Measurements from ENCODE around the gene FKBP10. TPM values are rescaled to one million over a fixed set of nuclear protein-coding genes. Genes with fewer than 3 reads are reported as not detected.
"Not testable (repeated sequence)": the region's sequence is repeated elsewhere in the genome, so short reads cannot be mapped to it uniquely, and the experiment has no call there.

FKBP10 gene
- total and polyA plus RNA-seq, 9 donors, result 113 to 226 (median 153) TPM

DNA sequence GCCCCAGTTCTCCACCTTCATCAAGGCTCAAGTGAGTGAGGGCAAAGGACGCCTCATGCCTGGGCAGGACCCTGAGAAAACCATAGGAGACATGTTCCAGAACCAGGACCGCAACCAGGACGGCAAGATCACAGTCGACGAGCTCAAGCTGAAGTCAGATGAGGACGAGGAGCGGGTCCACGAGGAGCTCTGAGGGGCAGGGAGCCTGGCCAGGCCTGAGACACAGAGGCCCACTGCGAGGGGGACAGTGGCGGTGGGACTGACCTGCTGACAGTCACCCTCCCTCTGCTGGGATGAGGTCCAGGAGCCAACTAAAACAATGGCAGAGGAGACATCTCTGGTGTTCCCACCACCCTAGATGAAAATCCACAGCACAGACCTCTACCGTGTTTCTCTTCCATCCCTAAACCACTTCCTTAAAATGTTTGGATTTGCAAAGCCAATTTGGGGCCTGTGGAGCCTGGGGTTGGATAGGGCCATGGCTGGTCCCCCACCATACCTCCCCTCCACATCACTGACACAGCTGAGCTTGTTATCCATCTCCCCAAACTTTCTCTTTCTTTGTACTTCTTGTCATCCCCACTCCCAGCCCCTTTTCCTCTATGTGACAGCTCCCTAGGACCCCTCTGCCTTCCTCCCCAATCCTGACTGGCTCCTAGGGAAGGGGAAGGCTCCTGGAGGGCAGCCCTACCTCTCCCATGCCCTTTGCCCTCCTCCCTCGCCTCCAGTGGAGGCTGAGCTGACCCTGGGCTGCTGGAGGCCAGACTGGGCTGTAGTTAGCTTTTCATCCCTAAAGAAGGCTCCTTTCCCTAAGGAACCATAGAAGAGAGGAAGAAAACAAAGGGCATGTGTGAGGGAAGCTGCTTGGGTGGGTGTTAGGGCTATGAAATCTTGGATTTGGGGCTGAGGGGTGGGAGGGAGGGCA is 9.7 kb downstream of the FKBP10 start:
- Histone ChIP-seq H3K36me3 (ENCODE audit: control insufficient read depth, insufficient read depth, low read length) (peaks cover 67% of the 10 kb centered on the region), H3K4me3 (ENCODE audit: low read length) (no peak overlapping the region), H3K4me1 (ENCODE audit: control insufficient read depth, insufficient read depth, low read length) (no peaks in the 10 kb centered on the region), H3K27me3 (ENCODE audit: control insufficient read depth, insufficient read depth, low read length) (no peaks in the 10 kb centered on the region), H3K27ac (ENCODE audit: low read length) (no peak overlapping the region), H3K9me3 (replicated peaks; ENCODE audit: control insufficient read depth, low read depth, low read length) (no peaks in the 10 kb centered on the region)
- WGBS (ENCODE audit: insufficient coverage), result 75% methylated on average over 10 of the region's 12 CpGs
- no peak for DNase-seq

DNA sequence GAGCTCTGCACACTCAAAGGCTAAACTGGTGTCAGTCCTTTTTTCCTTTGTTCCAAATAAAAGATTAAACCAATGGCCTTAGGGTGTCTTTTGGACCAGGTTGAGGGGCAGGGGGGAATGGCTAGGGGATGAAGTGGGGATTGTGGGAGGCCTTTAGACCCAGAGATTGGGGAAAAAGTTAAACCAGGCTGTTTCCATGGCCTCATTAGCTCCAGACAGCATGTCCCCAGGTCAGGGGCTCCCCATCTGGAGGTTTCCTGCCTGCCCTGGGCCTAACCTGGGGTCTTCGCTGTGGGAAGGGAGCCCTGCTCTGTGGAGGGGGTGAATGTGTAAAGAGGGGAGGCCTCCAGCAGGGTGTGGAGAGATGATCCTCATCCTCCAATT is 10.3 kb downstream of the FKBP10 start:
- Histone ChIP-seq H3K27me3 (ENCODE audit: control insufficient read depth, insufficient read depth, low read length) (no peaks in the 10 kb centered on the region), H3K9me3 (replicated peaks; ENCODE audit: control insufficient read depth, low read depth, low read length) (no peaks in the 10 kb centered on the region), H3K4me3 (ENCODE audit: low read length) (no peak overlapping the region), H3K27ac (ENCODE audit: low read length) (no peak overlapping the region), H3K4me1 (ENCODE audit: control insufficient read depth, insufficient read depth, low read length) (no peaks in the 10 kb centered on the region), H3K36me3 (ENCODE audit: control insufficient read depth, insufficient read depth, low read length) (peaks cover 68% of the 10 kb centered on the region)
- no CpG with 5 or more reads among the region's 1 CpG for WGBS (ENCODE audit: insufficient coverage)
- no peak for DNase-seq

DNA sequence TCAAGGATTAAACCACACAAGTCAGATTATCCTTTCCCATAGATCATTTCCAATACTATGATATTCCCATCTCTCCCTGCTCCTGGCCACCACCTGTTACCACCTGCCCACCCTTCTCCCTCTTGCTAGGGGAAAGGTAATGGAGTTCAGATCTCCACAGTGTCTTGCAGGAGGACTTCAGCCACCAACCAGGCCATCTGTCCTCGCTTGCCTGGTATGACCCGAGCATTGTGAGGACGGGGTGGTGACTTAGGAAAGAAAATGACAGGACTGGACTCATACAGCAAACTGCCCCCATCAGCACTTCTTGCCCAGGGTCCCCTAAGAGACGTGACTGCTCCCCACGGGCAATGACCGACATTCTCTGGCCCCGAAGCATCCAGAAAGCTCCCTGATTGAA is 10.8 kb downstream of the FKBP10 start:
- no peak overlapping the region for H3K27ac ChIP-seq (ENCODE audit: low read length)
- no peaks in the 10 kb centered on the region for H3K9me3 ChIP-seq (replicated peaks; ENCODE audit: control insufficient read depth, low read depth, low read length)
- no peak for DNase-seq
- WGBS (ENCODE audit: insufficient coverage), result 80% methylated on average over 2 of the region's 7 CpGs
- H3K4me3 ChIP-seq (ENCODE audit: low read length), result no peak overlapping the region
- H3K36me3 ChIP-seq (ENCODE audit: control insufficient read depth, insufficient read depth, low read length), result peaks cover 67% of the 10 kb centered on the region
- no peaks in the 10 kb centered on the region for H3K27me3 ChIP-seq (ENCODE audit: control insufficient read depth, insufficient read depth, low read length)
- H3K4me1 ChIP-seq (ENCODE audit: control insufficient read depth, insufficient read depth, low read length), result no peaks in the 10 kb centered on the region

DNA sequence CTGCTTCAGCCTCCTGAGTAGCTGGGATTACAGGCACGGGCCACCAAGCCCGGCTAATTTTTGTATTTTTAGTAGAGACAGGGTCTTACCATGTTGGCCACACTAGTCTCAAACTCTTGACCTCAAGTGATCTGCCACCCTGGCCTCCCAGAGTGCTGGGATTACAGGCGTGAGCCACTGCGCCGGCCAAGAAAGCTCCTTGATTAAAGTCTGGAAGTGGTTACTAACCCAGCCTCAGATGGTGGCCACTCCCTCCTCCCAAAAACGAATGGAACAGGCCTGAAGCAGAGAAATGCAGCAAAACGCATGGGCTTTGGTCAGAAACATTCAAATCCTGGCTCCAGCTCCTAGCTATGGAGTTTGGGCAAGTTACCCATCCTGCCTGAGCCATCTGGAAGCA is 11.3 kb downstream of the FKBP10 start:
- Histone ChIP-seq H3K27me3 (ENCODE audit: control insufficient read depth, insufficient read depth, low read length) (no peaks in the 10 kb centered on the region), H3K9me3 (replicated peaks; ENCODE audit: control insufficient read depth, low read depth, low read length) (no peaks in the 10 kb centered on the region), H3K27ac (ENCODE audit: low read length) (no peak overlapping the region), H3K36me3 (ENCODE audit: control insufficient read depth, insufficient read depth, low read length) (peaks cover 71% of the 10 kb centered on the region), H3K4me1 (ENCODE audit: control insufficient read depth, insufficient read depth, low read length) (no peaks in the 10 kb centered on the region), H3K4me3 (ENCODE audit: low read length) (no peak overlapping the region)
- no peak for DNase-seq
- 74% methylated on average over 3 of the region's 7 CpGs for WGBS (ENCODE audit: insufficient coverage)

DNA sequence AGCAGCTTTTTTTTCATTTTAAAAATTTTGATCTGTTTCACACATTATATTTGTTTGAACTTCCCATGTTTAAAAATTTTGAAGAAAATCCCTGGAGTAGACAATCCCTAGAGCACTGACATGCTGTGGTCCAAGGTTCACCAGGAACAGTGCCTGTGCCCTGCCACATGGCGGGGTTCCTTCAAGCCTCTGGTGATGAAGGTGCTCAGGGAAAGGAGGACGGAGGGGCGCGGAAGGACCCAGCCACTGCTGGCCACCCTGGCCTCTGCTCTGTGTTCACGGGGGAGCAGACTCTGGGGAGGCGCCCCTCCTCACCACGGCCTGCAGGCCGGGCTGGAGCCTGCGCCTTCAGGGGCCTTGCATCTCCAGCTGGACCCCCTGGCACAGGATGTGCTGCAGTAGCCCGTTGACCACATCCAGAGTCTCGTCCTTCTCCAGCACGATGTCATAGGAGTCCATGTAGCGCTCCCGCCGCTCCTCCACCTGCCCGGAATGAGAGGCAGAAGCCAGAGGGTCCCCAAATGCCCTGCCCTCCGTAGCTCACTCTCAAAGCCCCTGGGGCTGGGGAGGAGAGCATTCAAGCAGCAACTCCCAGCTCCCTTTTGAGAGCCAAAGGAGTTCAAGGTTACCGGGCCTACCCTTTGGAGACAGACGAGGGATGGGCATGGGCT is 12.5 kb downstream of the FKBP10 start:
- no peaks in the 10 kb centered on the region for H3K27me3 ChIP-seq (ENCODE audit: control insufficient read depth, insufficient read depth, low read length)
- H3K9me3 ChIP-seq (replicated peaks; ENCODE audit: control insufficient read depth, low read depth, low read length), result no peaks in the 10 kb centered on the region
- no peaks in the 10 kb centered on the region for H3K4me1 ChIP-seq (ENCODE audit: control insufficient read depth, insufficient read depth, low read length)
- H3K4me3 ChIP-seq (ENCODE audit: low read length), result no peak overlapping the region
- no peak overlapping the region for H3K27ac ChIP-seq (ENCODE audit: low read length)
- 82% methylated on average over 18 of the region's 19 CpGs for WGBS (ENCODE audit: insufficient coverage)
- H3K36me3 ChIP-seq (ENCODE audit: control insufficient read depth, insufficient read depth, low read length), result peaks cover 67% of the 10 kb centered on the region
- no peak for DNase-seq

DNA sequence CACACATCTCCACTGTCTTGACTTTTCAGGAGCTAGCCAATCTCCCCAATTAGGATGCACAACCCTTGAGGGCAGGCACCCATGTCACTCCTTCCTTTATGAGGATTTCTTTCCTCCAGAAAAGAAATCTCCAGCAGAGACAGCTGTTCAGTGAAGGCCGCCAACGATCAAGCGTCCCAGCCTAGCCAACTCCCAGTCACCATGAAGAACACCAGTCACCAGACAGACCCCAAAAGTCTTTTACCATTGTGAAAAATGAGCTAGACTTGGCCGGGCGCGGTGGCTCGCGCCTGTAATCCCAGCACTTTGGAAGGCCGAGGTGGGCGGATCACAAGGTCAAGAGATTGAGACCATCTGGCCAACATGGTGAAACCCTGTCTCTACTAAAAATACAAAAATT is 17.2 kb downstream of the FKBP10 start:
- not testable (repeated sequence) for H3K27me3 ChIP-seq (ENCODE audit: control insufficient read depth, insufficient read depth, low read length); H3K4me3 ChIP-seq (ENCODE audit: low read length); H3K27ac ChIP-seq (ENCODE audit: low read length); DNase-seq; H3K4me1 ChIP-seq (ENCODE audit: control insufficient read depth, insufficient read depth, low read length); H3K9me3 ChIP-seq (replicated peaks; ENCODE audit: control insufficient read depth, low read depth, low read length)
- H3K36me3 ChIP-seq (ENCODE audit: control insufficient read depth, insufficient read depth, low read length), result peaks cover 62% of the 10 kb centered on the region
- 89% methylated on average over 10 of the region's 10 CpGs for WGBS (ENCODE audit: insufficient coverage)

DNA sequence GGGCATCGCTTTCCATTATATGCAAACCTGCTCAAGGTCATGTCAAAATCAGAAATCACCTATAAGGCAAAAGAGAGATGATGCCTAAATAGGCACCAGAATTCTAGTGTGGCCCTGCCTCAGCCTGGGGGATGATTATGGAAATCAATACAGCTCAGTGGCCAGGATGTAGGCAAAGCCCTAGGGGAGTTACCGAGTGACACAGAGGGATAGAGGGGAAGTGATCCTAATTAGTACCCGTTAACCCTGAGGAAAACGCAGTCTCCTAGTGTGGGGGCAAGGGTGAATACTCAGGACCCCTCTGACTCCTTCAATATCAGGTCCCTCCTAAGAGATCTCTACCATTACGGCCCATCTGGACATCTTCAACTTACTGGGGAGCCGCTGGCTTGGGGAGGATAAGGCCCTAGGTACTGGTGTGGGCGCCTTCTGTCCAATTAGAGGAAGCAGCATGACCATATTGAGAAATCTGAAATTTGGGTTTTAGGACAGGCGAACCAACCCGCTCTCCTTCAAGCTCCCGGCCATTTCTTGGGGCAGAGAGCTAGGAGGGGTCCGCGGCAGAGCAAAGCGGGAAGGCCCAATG is 22.5 kb downstream of the FKBP10 start:
- no peak for DNase-seq
- no peak overlapping the region for H3K27ac ChIP-seq (ENCODE audit: low read length)
- no peaks in the 10 kb centered on the region for H3K9me3 ChIP-seq (replicated peaks; ENCODE audit: control insufficient read depth, low read depth, low read length)
- 4% methylated on average over 5 of the region's 13 CpGs for WGBS (ENCODE audit: insufficient coverage)
- no peaks in the 10 kb centered on the region for H3K27me3 ChIP-seq (ENCODE audit: control insufficient read depth, insufficient read depth, low read length)
- H3K4me1 ChIP-seq (ENCODE audit: control insufficient read depth, insufficient read depth, low read length), result peaks cover 15% of the 10 kb centered on the region
- peaks cover 22% of the 10 kb centered on the region for H3K36me3 ChIP-seq (ENCODE audit: control insufficient read depth, insufficient read depth, low read length)
- H3K4me3 ChIP-seq (ENCODE audit: low read length), result peak overlapping the region; percentile 88

DNA sequence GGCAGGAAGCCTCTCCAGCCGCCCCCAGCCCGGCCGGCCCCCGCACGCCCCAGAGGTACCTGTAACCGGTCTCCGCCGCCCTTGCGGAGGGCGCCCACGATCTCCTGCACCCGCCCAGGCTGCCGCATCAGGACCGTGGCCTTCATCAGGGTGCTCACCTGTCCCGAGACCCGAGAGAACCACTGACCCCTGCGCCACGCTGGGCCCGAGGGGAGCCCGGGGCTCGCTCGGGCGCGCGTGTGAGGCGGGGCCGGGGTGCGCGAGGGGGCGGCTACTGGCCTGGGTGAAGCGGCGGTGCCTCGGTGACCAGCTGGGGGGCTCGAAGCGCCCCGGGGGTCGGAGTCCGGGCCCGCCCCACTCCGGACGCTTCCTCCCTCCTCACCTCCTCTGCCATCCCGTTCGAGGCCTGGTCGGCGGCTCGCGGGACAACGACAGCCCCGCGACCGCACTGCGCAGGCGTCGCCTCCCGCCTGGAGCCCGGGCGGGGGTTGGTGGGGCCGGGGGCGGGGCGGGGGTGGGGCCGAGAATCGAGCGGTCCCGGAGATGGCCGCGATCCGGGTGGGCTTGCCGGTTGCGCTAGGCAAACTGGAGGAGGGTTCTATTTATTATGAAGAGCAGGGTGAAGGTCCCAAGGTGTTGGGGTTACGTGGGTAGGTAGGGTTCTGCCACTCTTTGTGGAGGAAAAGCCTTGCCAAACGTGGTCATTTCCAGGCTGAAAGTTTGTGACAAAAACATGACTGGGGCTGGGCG is 23.2 kb downstream of the FKBP10 start, which contains the start of gene NT5C3B:
NT5C3B (minus strand) TSS at position 433 of the 750 bp plus-strand sequence; CDS start at position 394, 39 bp downstream.
- Histone ChIP-seq H3K4me3 (ENCODE audit: low read length) (peak within 1 kb of the TSS; percentile 88), H3K4me1 (ENCODE audit: control insufficient read depth, insufficient read depth, low read length) (peaks cover 15% of the 10 kb centered on the region), H3K9me3 (replicated peaks; ENCODE audit: control insufficient read depth, low read depth, low read length) (no peaks in the 10 kb centered on the region), H3K36me3 (ENCODE audit: control insufficient read depth, insufficient read depth, low read length) (peaks cover 16% of the 10 kb centered on the region), H3K27ac (ENCODE audit: low read length) (no peak within 1 kb of the TSS), H3K27me3 (ENCODE audit: control insufficient read depth, insufficient read depth, low read length) (no peaks in the 10 kb centered on the region)
- peak; percentile 79 for DNase-seq
- 0% methylated on average over 43 of the region's 72 CpGs for WGBS (ENCODE audit: insufficient coverage)

DNA sequence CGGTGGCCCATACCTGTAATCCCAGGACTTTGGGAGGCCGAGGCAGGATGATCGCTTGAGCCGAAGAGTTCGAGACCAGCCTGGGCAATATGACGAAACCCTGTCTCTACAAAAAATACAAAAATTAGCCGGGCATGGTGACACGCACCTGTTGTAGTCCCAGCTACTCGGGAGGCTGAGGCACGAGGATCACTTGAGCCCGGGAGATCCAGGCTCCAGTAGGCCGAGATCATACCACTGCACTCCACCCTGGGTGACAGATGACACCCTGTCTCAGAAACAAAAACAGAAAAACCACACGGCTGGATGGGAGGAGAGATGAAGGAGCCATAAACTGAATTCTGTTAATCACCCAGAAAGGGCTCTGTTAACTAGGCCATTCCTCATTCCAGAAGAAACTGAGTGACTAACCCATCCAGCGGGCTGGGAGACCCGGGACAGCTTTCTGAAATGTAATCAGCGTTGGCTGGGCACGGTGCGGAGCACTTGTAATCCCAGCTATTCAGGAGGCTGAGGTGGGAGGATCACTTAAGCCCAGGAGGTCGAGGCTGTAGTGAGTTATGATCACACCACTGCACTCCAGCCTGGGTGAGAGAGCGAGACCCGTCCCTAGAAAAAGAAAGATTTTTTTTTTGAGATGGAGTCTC is 23.9 kb downstream of the FKBP10 start:
- Histone ChIP-seq H3K4me1 (ENCODE audit: control insufficient read depth, insufficient read depth, low read length) (peaks cover 15% of the 10 kb centered on the region), H3K27ac (ENCODE audit: low read length) (no peak overlapping the region), H3K36me3 (ENCODE audit: control insufficient read depth, insufficient read depth, low read length) (peaks cover 10% of the 10 kb centered on the region), H3K9me3 (replicated peaks; ENCODE audit: control insufficient read depth, low read depth, low read length) (no peaks in the 10 kb centered on the region), H3K4me3 (ENCODE audit: low read length) (peak overlapping the region; percentile 88), H3K27me3 (ENCODE audit: control insufficient read depth, insufficient read depth, low read length) (no peaks in the 10 kb centered on the region)
- no peak for DNase-seq
- 59% methylated on average over 10 of the region's 21 CpGs for WGBS (ENCODE audit: insufficient coverage)
